A673 (cell line): Measurements from ENCODE around the gene TTC28. TPM values are rescaled to one million over a fixed set of nuclear protein-coding genes. Genes with fewer than 3 reads are reported as not detected.

Experiments used
- BruUV-seq: library from RNA; stranded (reverse); fragments of 400-500 nt; replicated peaks from 2 replicates; lab custom pipeline; 2021; lab: Mats Ljungman, UMichigan
- CTCF ChIA-PET: fragments of 300-600 bp; sonication (Branson Sonifier 250); formaldehyde crosslinking; loops from one replicate; lab custom pipeline; 2022; ENCODE audit warnings: antibody characterized with exemption; lab: Charles Lee
- POLR2A ChIA-PET: fragments of 300-600 bp; sonication (Branson Sonifier 250); formaldehyde crosslinking; loops from one replicate; lab custom pipeline; 2022; ENCODE audit warnings: antibody characterized with exemption; ENCODE audit not compliant: low non-redundant PET; lab: Charles Lee
- DNase-seq: peaks from one replicate; pipeline ENCODE4 v3.0.0-alpha.2; 2015; ENCODE audit warnings: low spot score
- H3K27ac ChIP-seq: fragments of 200-600 bp; sonication (generic); 2 replicates; pipeline ENCODE4 v1.5.1; 2016; ENCODE audit warnings: mixed run types, low read depth, mild to moderate bottlenecking, mixed read lengths, antibody characterized with exemption, low read length; ENCODE audit not compliant: poor library complexity, severe bottlenecking
- H3K27me3 ChIP-seq: fragments of 200-600 bp; sonication (generic); replicated peaks from 2 replicates; pipeline ENCODE4 v1.6.1; 2017; ENCODE audit warnings: mixed run types, low read depth, mild to moderate bottlenecking, mixed read lengths, antibody characterized with exemption, low read length; ENCODE audit not compliant: insufficient read depth, poor library complexity
- H3K36me3 ChIP-seq: fragments of 200-600 bp; sonication (generic); 2 replicates; pipeline ENCODE4 v1.6.1; 2016; ENCODE audit warnings: mixed run types, mild to moderate bottlenecking, mixed read lengths, antibody characterized with exemption, low read length; ENCODE audit not compliant: insufficient read depth, poor library complexity, severe bottlenecking
- H3K4me1 ChIP-seq: fragments of 200-600 bp; sonication (generic); 2 replicates; pipeline ENCODE4 v1.6.1; 2017; ENCODE audit warnings: mixed run types, mild to moderate bottlenecking, mixed read lengths, antibody characterized with exemption, low read length; ENCODE audit not compliant: insufficient read depth, poor library complexity, severe bottlenecking
- H3K4me3 ChIP-seq: fragments of 200-600 bp; sonication (generic); 2 replicates; pipeline ENCODE4 v1.5.1; 2016; ENCODE audit warnings: low read depth, mixed run types, mild to moderate bottlenecking, mixed read lengths, low read length; ENCODE audit not compliant: poor library complexity, severe bottlenecking
- H3K9me3 ChIP-seq: fragments of 200-600 bp; sonication (generic); 2 replicates; pipeline ENCODE4 v1.6.1; 2016; ENCODE audit warnings: mixed run types, low read depth, mild to moderate bottlenecking, mixed read lengths, antibody characterized with exemption, low read length; ENCODE audit not compliant: poor library complexity, severe bottlenecking
- CTCF ChIP-seq: fragments of 300-800, 200-600 bp; sonication (generic); conservative IDR thresholded peaks from 2 replicates; pipeline ENCODE4 v1.5.1; 2017; ENCODE audit warnings: low read depth, mild to moderate bottlenecking, antibody characterized with exemption, low read length, moderate library complexity, mixed read lengths
- EZH2 ChIP-seq: fragments of 200-600 bp; sonication (generic); IDR thresholded peaks from 2 replicates; pipeline ENCODE4 v1.6.1; 2017; ENCODE audit warnings: borderline replicate concordance, low read depth, mild to moderate bottlenecking, mixed read lengths, antibody characterized with exemption, low read length; ENCODE audit not compliant: poor library complexity, severe bottlenecking
- intact Hi-C: fragments of 100-400 bp; cut with micrococcal nuclease; formaldehyde crosslinking; loops from one replicate; pipeline ENCODE4 v1.10.0; 2022; ENCODE audit not compliant: unreplicated experiment
- total RNA-seq: library from RNA; stranded (reverse); gene quantifications from 2 replicates; pipeline ENCODE4 v1.2.3, GENCODE V29; 2021

The TTC28 gene
- total RNA-seq, 1 experiment from 2014 or later, result 48.7 TPM

- intact Hi-C loops, result no loop called here
- POLR2A ChIA-PET, result no interaction called here
- Histone ChIP-seq H3K4me1 (peaks cover 19% of the 10 kb centered on the region), H3K4me3 (no peak overlapping the region), H3K27ac (no peak overlapping the region), H3K9me3 (no peaks in the 10 kb centered on the region), H3K36me3 (no peaks in the 10 kb centered on the region), H3K27me3 (no peaks in the 10 kb centered on the region)
- no TSS peak for BruUV-seq
- CTCF ChIA-PET, result no interaction called here
- no peak for DNase-seq
- TF ChIP-seq CTCF (no peak), EZH2 (no peak)
Measured at GRCh38 chr22:28118957-28119631, 560.5 kb downstream of the TTC28 start.

GRCh38 chr22:28116219-28116673 lies 563.4 kb downstream of the TTC28 start:
- Histone ChIP-seq H3K4me1 (peaks cover 32% of the 10 kb centered on the region), H3K36me3 (no peaks in the 10 kb centered on the region), H3K27ac (no peak overlapping the region), H3K9me3 (no peaks in the 10 kb centered on the region), H3K27me3 (no peaks in the 10 kb centered on the region), H3K4me3 (no peak overlapping the region)
- ChIA-PET POLR2A (no interaction called here), CTCF (no interaction called here)
- intact Hi-C loops, result no loop called here
- DNase-seq, result no peak
- no peak for TF ChIP-seq EZH2
- no peak for TF ChIP-seq CTCF
- BruUV-seq, result no TSS peak

- BruUV-seq, result no TSS peak
- intact Hi-C loops, result no loop called here
- CTCF ChIA-PET, result no interaction called here
Measured at GRCh38 chr22:28115426-28115825, 564.2 kb downstream of the TTC28 start.

More at GRCh38 chr22:28115426-28115825, 564.2 kb downstream of the TTC28 start:
- Histone ChIP-seq H3K9me3 (no peaks in the 10 kb centered on the region), H3K27ac (no peak overlapping the region), H3K4me1 (peaks cover 24% of the 10 kb centered on the region), H3K27me3 (no peaks in the 10 kb centered on the region), H3K36me3 (no peaks in the 10 kb centered on the region), H3K4me3 (no peak overlapping the region)
- TF ChIP-seq EZH2, result no peak
- TF ChIP-seq CTCF, result no peak
- DNase-seq, result no peak
- POLR2A ChIA-PET, result no interaction called here
